HepG2 (cell line): ENCODE measurements around the gene CCBE1. TPM values are rescaled to one million over a fixed set of nuclear protein-coding genes. Genes with fewer than 3 reads are reported as not detected.
A peak's percentile ranks its signal among the peaks of the same experiment; 100 is the strongest.

ENCODE experiments used
- ASH2L ChIP-seq: fragments of 300-600, 200-600 bp; sonication (generic); IDR thresholded peaks from 2 replicates; pipeline ENCODE4 v1.7.0; 2017; ENCODE audit warnings: low read depth, mild to moderate bottlenecking, moderate library complexity, mixed read lengths, low read length; ENCODE audit not compliant: insufficient read length
- ATF3 ChIP-seq: sonication (generic); formaldehyde crosslinking; IDR thresholded peaks from 2 replicates; pipeline ENCODE4 v1.4.0; 2020; ENCODE audit warnings: missing genetic modification reagents
- CENPBD1 ChIP-seq: sonication (generic); formaldehyde crosslinking; IDR thresholded peaks from 2 replicates; pipeline ENCODE4 v1.8.0; 2022; ENCODE audit warnings: missing genetic modification reagents, low read depth, mild to moderate bottlenecking, borderline replicate concordance
- IKZF1 ChIP-seq: fragments of 450-650 bp; IDR thresholded peaks from 2 replicates; pipeline ENCODE4 v1.7.1; 2016
- MIER3 ChIP-seq: IDR thresholded peaks from 2 replicates; pipeline ENCODE4 v1.6.1; 2016; ENCODE audit warnings: missing compliant biosample characterization, borderline replicate concordance
- MYC ChIP-seq: sonication (generic); formaldehyde crosslinking; IDR thresholded peaks from 2 replicates; pipeline ENCODE4 v1.9.0; 2021; ENCODE audit warnings: missing genetic modification reagents, borderline replicate concordance
- NR2C2 ChIP-seq: sonication (generic); formaldehyde crosslinking; IDR thresholded peaks from 2 replicates; pipeline ENCODE4 v1.4.0; 2020; ENCODE audit warnings: missing genetic modification reagents, mild to moderate bottlenecking, moderate library complexity, borderline replicate concordance
- PCBP2 ChIP-seq: fragments of 200-400 bp; formaldehyde crosslinking; optimal IDR thresholded peaks from 2 replicates; pipeline ENCODE3; 2018; ENCODE audit warnings: low read length, low read depth; ENCODE audit not compliant: poor library complexity, severe bottlenecking
- SNAPC2 ChIP-seq: sonication (generic); formaldehyde crosslinking; IDR thresholded peaks from 2 replicates; pipeline ENCODE4 v1.8.1; 2022; ENCODE audit warnings: mild to moderate bottlenecking, missing genetic modification reagents
- SNAPC5 ChIP-seq: sonication (generic); formaldehyde crosslinking; IDR thresholded peaks from 2 replicates; pipeline ENCODE4 v1.8.1; 2023; ENCODE audit warnings: mild to moderate bottlenecking, missing genetic modification reagents, borderline replicate concordance
- THAP9 ChIP-seq: sonication (generic); formaldehyde crosslinking; IDR thresholded peaks from 2 replicates; pipeline ENCODE4; 2020; ENCODE audit warnings: missing genetic modification reagents, mild to moderate bottlenecking, borderline replicate concordance
- TMF1 ChIP-seq: sonication (generic); formaldehyde crosslinking; IDR thresholded peaks from 2 replicates; pipeline ENCODE4 v1.8.1; 2022; ENCODE audit warnings: low read depth, missing genetic modification reagents
- ZBTB20 ChIP-seq: sonication (generic); formaldehyde crosslinking; IDR thresholded peaks from 2 replicates; pipeline ENCODE4 v1.8.1; 2023; ENCODE audit warnings: missing genetic modification reagents, low read depth, mild to moderate bottlenecking, borderline replicate concordance
- ZNF160 ChIP-seq: sonication (generic); formaldehyde crosslinking; IDR thresholded peaks from 2 replicates; pipeline ENCODE4 v1.8.0; 2022; ENCODE audit warnings: mild to moderate bottlenecking, inconsistent platforms, missing genetic modification reagents
- ZNF225 ChIP-seq: sonication (generic); formaldehyde crosslinking; IDR thresholded peaks from 2 replicates; pipeline ENCODE4 v1.4.0; 2020; ENCODE audit warnings: mild to moderate bottlenecking, missing genetic modification reagents
- ZNF251 ChIP-seq: sonication (generic); formaldehyde crosslinking; IDR thresholded peaks from 2 replicates; pipeline ENCODE4 v1.9.0; 2021; ENCODE audit warnings: mild to moderate bottlenecking, missing genetic modification reagents
- ZNF280B ChIP-seq: sonication (generic); formaldehyde crosslinking; IDR thresholded peaks from 2 replicates; pipeline ENCODE4 v1.5.0; 2020; ENCODE audit warnings: missing genetic modification reagents, mild to moderate bottlenecking, borderline replicate concordance
- ZNF576 ChIP-seq: sonication (generic); formaldehyde crosslinking; IDR thresholded peaks from 2 replicates; pipeline ENCODE4 v1.4.0; 2020; ENCODE audit warnings: mild to moderate bottlenecking, missing genetic modification reagents
- ZNF687 ChIP-seq: sonication (generic); formaldehyde crosslinking; IDR thresholded peaks from 2 replicates; pipeline ENCODE4 v1.5.1; 2020; ENCODE audit warnings: mild to moderate bottlenecking, missing genetic modification reagents, moderate library complexity
- ZNF772 ChIP-seq: sonication (generic); formaldehyde crosslinking; IDR thresholded peaks from 2 replicates; pipeline ENCODE4 v1.5.0; 2020; ENCODE audit warnings: mild to moderate bottlenecking, missing genetic modification reagents
- polyA plus RNA-seq, 8 experiments: library from polyadenylated mRNA; depleted of rRNA in 3 of 8; stranded (reverse) in 7 of 8; unstranded in 1 of 8; fragments of >200 nt; fragmentation: Illumina TruSeq in 4 of 8; extraction: Trizol in 4 of 8; gene quantifications; 2 replicates each; pipeline versions ENCODE4 v1.2.1 to v1.2.3, GENCODE V29; 2011 to 2016; ENCODE audit warnings: low read depth in 4 of 8, missing spikeins in 1 of 8, mixed read lengths in 1 of 8; ENCODE audit not compliant: insufficient read depth in 1 of 8
- total RNA-seq, 5 experiments: library from RNA; depleted of rRNA; stranded (reverse); fragments of >200 nt; fragmentation: Illumina TruSeq; extraction: Trizol; gene quantifications; 2 replicates each; pipeline ENCODE4 v1.2.3, GENCODE V29; 2016; ENCODE audit warnings: low read depth in 1 of 5

CCBE1 gene
- total and polyA plus RNA-seq, 2 of the 13 experiments (the other 11 are each of a cell fraction or from before 2014, with no cell fraction given), result not detected

- TF ChIP-seq ZNF687 (CRISPR knock-in tag) (no peak), ZBTB20 (peak; percentile 63; the same call in 1 of the 2 replicates), PCBP2 (no peak), ZNF160 (no peak), ZNF251 (CRISPR knock-in tag) (no peak), MIER3 (peak; percentile 70; the same call in 1 of the 2 replicates), NR2C2 (CRISPR knock-in tag) (no peak; the same call in 1 of the 2 replicates), MYC (CRISPR knock-in tag) (no peak), IKZF1 (no peak), ZNF280B (CRISPR knock-in tag) (no peak), ASH2L (peak; percentile 32), CENPBD1 (CRISPR knock-in tag) (no peak), ATF3 (CRISPR knock-in tag) (0 out of 2 replicates have a peak, but pooled peaks have one; percentile 26), ZNF576 (CRISPR knock-in tag) (no peak), ZNF225 (no peak), ZNF772 (CRISPR knock-in tag) (no peak; the same call in 1 of the 2 replicates), SNAPC5 (CRISPR knock-in tag) (no peak), THAP9 (CRISPR knock-in tag) (no peak), SNAPC2 (no peak), TMF1 (CRISPR knock-in tag) (no peak)
These were observed 243.7 kb downstream of the CCBE1 start (continued) for GRCh38 chr18:59453468-59453961.
